ENCODE measurements around the gene CHRM5.

CHRM5 gene

GRCh38 chr15:34114215-34114614, 145.9 kb downstream of the CHRM5 start:
- Histone ChIP-seq H3K9me3 (ENCODE audit: control insufficient read depth, insufficient read depth, low read length) (no peaks in the 10 kb centered on the region), H3K4me1 (ENCODE audit: insufficient read depth, low read length) (peaks cover 6% of the 10 kb centered on the region), H3K9ac (ENCODE audit: low read depth, low read length) (no peak overlapping the region), H3K36me3 (ENCODE audit: insufficient read depth, low read length) (no peaks in the 10 kb centered on the region)

- Histone ChIP-seq H3K36me3 (ENCODE audit: insufficient read depth, low read length) (no peaks in the 10 kb centered on the region), H3K9me3 (ENCODE audit: control insufficient read depth, insufficient read depth, low read length) (no peaks in the 10 kb centered on the region), H3K9ac (ENCODE audit: low read depth, low read length) (no peak overlapping the region), H3K4me1 (ENCODE audit: insufficient read depth, low read length) (peaks cover 5% of the 10 kb centered on the region)
These were observed 146.4 kb downstream of the CHRM5 start for GRCh38 chr15:34114739-34115138.

- Histone ChIP-seq H3K4me1 (ENCODE audit: insufficient read depth, low read length) (no peaks in the 10 kb centered on the region), H3K9ac (ENCODE audit: low read depth, low read length) (no peak overlapping the region), H3K36me3 (ENCODE audit: insufficient read depth, low read length) (no peaks in the 10 kb centered on the region), H3K9me3 (ENCODE audit: control insufficient read depth, insufficient read depth, low read length) (no peaks in the 10 kb centered on the region)
These were observed 148.3 kb downstream of the CHRM5 start for GRCh38 chr15:34116620-34117019.

Measured in ES-I3 (cell line).